ENCODE data around the gene AQP1.

AQP1 gene

GRCh38 chr7:30903146-30903545 is 8.5 kb upstream of the AQP1 start:
- no peak overlapping the region for H3K4me3 ChIP-seq (ENCODE audit: low read depth, low read length)
- in situ Hi-C loops (cut with HindIII; ENCODE audit: low pct_ligation_motif_present, low sequenced_read_pairs) = no loop called here
- H3K36me3 ChIP-seq (replicated peaks) = no peaks in the 10 kb centered on the region
- H3K27ac ChIP-seq = no peak overlapping the region
- TF ChIP-seq CTCF (IDR thresholded peaks at IDR 0.05; ENCODE audit: low read depth, low read length, missing control alignments) = no peak
- no peak for DNase-seq
- H3K27me3 ChIP-seq (replicated peaks) = peaks cover 3% of the 10 kb centered on the region

- H3K27ac ChIP-seq = no peak overlapping the region
- in situ Hi-C loops (cut with HindIII; ENCODE audit: low pct_ligation_motif_present, low sequenced_read_pairs) = no loop called here
- TF ChIP-seq CTCF (IDR thresholded peaks at IDR 0.05; ENCODE audit: low read depth, low read length, missing control alignments) = no peak
- H3K36me3 ChIP-seq (replicated peaks) = no peaks in the 10 kb centered on the region
- no peak for DNase-seq
- H3K27me3 ChIP-seq (replicated peaks) = peaks cover under 1% of the 10 kb centered on the region
- no peak overlapping the region for H3K4me3 ChIP-seq (ENCODE audit: low read depth, low read length)
Measured at GRCh38 chr7:30904561-30904960, 7.1 kb upstream of the AQP1 start.

GRCh38 chr7:30905078-30906012 is 6.3 kb upstream of the AQP1 start:
- no peaks in the 10 kb centered on the region for H3K27me3 ChIP-seq (replicated peaks)
- DNase-seq = no peak
- H3K4me3 ChIP-seq (ENCODE audit: low read depth, low read length) = no peak overlapping the region
- no peaks in the 10 kb centered on the region for H3K36me3 ChIP-seq (replicated peaks)
- no peak for TF ChIP-seq CTCF (IDR thresholded peaks at IDR 0.05; ENCODE audit: low read depth, low read length, missing control alignments)
- in situ Hi-C loops (cut with HindIII; ENCODE audit: low pct_ligation_motif_present, low sequenced_read_pairs) = no loop called here
- H3K27ac ChIP-seq = no peak overlapping the region

- no peak overlapping the region for H3K4me3 ChIP-seq (ENCODE audit: low read depth, low read length)
- no peaks in the 10 kb centered on the region for H3K27me3 ChIP-seq (replicated peaks)
- no peak for DNase-seq
- no peak overlapping the region for H3K27ac ChIP-seq
- no peaks in the 10 kb centered on the region for H3K36me3 ChIP-seq (replicated peaks)
- in situ Hi-C loops (cut with HindIII; ENCODE audit: low pct_ligation_motif_present, low sequenced_read_pairs) = no loop called here
- TF ChIP-seq CTCF (IDR thresholded peaks at IDR 0.05; ENCODE audit: low read depth, low read length, missing control alignments) = no peak
Measured at GRCh38 chr7:30906014-30906413, 5.6 kb upstream of the AQP1 start.

GRCh38 chr7:30906515-30907240 is 5.0 kb upstream of the AQP1 start:
- no peak for DNase-seq
- Histone ChIP-seq H3K27me3 (replicated peaks) (no peaks in the 10 kb centered on the region), H3K4me3 (ENCODE audit: low read depth, low read length) (no peak overlapping the region), H3K27ac (no peak overlapping the region), H3K36me3 (replicated peaks) (no peaks in the 10 kb centered on the region)
- TF ChIP-seq CTCF (IDR thresholded peaks at IDR 0.05; ENCODE audit: low read depth, low read length, missing control alignments) = no peak
- in situ Hi-C loops (cut with HindIII; ENCODE audit: low pct_ligation_motif_present, low sequenced_read_pairs) = no loop called here
